Body of pancreas (tissue), 4 donors: Measurements from ENCODE around the gene C22orf39. TPM values are rescaled to one million over a fixed set of nuclear protein-coding genes. Genes with fewer than 3 reads are reported as not detected.

ENCODE experiments used
- ATAC-seq: fragments of 150-250 bp; one replicate; pipeline ENCODE4 v1.9.1; 2016
- DNase-seq, 4 donors: peaks; one replicate each; pipeline ENCODE4 v3.0.0-alpha.2; 2019
- H3K27ac ChIP-seq, 4 donors: fragments of 200-600 bp; sonication (generic); 1 replicate in 3 of 4; 2 replicates in 1 of 4; pipeline versions ENCODE4 v1.5.1 to v1.6.1; 2016 to 2019; ENCODE audit warnings: mild to moderate bottlenecking in 1 of 4, mixed read lengths in 1 of 4, moderate library complexity in 1 of 4
- H3K27me3 ChIP-seq, 2 donors: fragments of 200-600 bp; sonication (generic); one replicate each; pipeline ENCODE4 v1.6.0; 2016; ENCODE audit warnings: mild to moderate bottlenecking in 1 of 2
- H3K36me3 ChIP-seq, 2 donors: fragments of 200-600 bp; sonication (generic); replicated peaks in 1 of 2; 2 replicates each; pipeline ENCODE4 v1.5.1; 2016; ENCODE audit warnings: low read depth in 2 of 2; ENCODE audit not compliant: insufficient read depth in 1 of 2
- H3K4me1 ChIP-seq: fragments of 200-600 bp; sonication (generic); one replicate; pipeline ENCODE4 v1.6.0; 2016
- H3K4me3 ChIP-seq, 2 donors: fragments of 200-600 bp; sonication (generic); 1 replicate in 1 of 2; 2 replicates in 1 of 2; pipeline ENCODE4 v1.5.1; 2016 to 2019
- H3K9me3 ChIP-seq, 3 donors: fragments of 200-600 bp; sonication (generic); 1 replicate in 2 of 3; 2 replicates in 1 of 3; pipeline ENCODE4 v1.5.1; 2016
- POLR2A ChIP-seq, 3 donors: fragments of 450-650 bp; IDR thresholded peaks; one replicate each; pipeline ENCODE4 v1.6.1; 2016; ENCODE audit warnings: antibody characterized with exemption in 3 of 3, mild to moderate bottlenecking in 2 of 3
- WGBS, 2 donors: methylation state at CpG; one replicate each; pipeline ENCODE4 v1.1.5; 2017; 5-methylcytosine and 5-hydroxymethylcytosine counted together
- intact Hi-C: fragments of 100-400 bp; cut with DNase I; formaldehyde crosslinking; loops from one replicate; pipeline ENCODE4 v1.15.1; 2023
- total RNA-seq, 2 donors: library from RNA; depleted of rRNA; stranded (reverse); fragments of >200 nt; gene quantifications; one replicate each; pipeline ENCODE4 v1.1.0, GENCODE V29; 2016
- TF ChIP-seq, protein P1 (sequence below), 7 experiments: fragments of 450-650 bp in 4 of 7; fragments of 200-600 bp in 3 of 7; sonication (generic) in 3 of 7; IDR thresholded peaks; one replicate each; pipeline ENCODE4 v1.5.1; 2016 to 2019; ENCODE audit warnings: antibody characterized with exemption in 7 of 7

The C22orf39 gene
- total RNA-seq, 2 donors from 2014 or later, result 36.1 to 49.8 TPM

DNA sequence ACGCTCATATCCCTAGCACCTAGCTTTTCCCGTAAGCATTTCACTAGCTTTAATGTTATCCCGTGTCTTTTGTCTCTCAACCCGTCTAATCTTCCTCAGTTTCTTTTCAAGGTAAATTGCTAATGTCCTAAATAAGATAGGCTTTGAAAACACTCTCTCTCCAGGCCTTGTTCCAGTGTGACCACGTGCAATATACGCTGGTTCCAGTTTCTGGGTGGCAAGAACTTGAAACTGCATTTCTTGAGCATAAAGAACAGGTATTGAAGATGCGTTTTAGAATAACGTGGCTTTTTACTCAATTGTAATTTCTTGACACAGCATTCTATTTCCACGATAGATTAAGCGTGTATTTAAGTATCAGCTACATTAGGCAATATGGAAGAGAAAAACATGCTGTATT is 33.3 kb upstream of the C22orf39 start:
- intact Hi-C loops, result no loop called here
- TF ChIP-seq, protein P1, sequence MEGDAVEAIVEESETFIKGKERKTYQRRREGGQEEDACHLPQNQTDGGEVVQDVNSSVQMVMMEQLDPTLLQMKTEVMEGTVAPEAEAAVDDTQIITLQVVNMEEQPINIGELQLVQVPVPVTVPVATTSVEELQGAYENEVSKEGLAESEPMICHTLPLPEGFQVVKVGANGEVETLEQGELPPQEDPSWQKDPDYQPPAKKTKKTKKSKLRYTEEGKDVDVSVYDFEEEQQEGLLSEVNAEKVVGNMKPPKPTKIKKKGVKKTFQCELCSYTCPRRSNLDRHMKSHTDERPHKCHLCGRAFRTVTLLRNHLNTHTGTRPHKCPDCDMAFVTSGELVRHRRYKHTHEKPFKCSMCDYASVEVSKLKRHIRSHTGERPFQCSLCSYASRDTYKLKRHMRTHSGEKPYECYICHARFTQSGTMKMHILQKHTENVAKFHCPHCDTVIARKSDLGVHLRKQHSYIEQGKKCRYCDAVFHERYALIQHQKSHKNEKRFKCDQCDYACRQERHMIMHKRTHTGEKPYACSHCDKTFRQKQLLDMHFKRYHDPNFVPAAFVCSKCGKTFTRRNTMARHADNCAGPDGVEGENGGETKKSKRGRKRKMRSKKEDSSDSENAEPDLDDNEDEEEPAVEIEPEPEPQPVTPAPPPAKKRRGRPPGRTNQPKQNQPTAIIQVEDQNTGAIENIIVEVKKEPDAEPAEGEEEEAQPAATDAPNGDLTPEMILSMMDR (IDR thresholded peaks at IDR 0.05), result no peak
- no peak for TF ChIP-seq POLR2A (IDR thresholded peaks at IDR 0.05)
- Histone ChIP-seq H3K27ac (no peak overlapping the region), H3K4me3 (no peak overlapping the region), H3K36me3 (no peaks in the 10 kb centered on the region), H3K27me3 (no peaks in the 10 kb centered on the region), H3K9me3 (no peaks in the 10 kb centered on the region), H3K4me1 (peaks cover 18% of the 10 kb centered on the region)
- DNase-seq (no peak), ATAC-seq (no peak)
- 44 to 58% methylated on average over 10 of the region's 10 CpGs for WGBS, 2 donors

DNA sequence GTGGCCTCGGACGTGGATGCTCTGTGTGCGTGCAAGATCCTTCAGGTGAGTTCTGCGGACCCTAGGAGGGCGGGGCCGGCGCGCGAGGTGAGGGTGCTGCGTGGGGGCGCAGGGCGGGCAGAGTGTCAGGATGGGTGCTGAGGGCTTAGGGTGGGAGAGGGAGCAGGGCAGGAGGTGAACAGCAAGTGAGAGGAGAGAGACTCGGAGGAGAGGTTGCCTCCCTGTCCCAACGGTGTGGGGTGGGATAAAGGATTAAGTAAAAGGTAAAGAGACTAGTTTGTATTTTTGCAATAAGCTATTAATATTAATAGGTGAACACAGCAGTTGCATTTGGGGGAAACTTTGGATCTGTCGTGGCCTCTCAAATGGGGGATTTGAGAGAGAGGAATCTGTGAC is 32.7 kb upstream of the C22orf39 start:
- ATAC-seq (no peak), DNase-seq (no peak)
- Histone ChIP-seq H3K9me3 (no peaks in the 10 kb centered on the region), H3K27me3 (no peaks in the 10 kb centered on the region), H3K4me3 (peak overlapping the region in 1 of 2 donors; percentile 8), H3K27ac (no peak overlapping the region), H3K36me3 (no peaks in the 10 kb centered on the region), H3K4me1 (peaks cover 18% of the 10 kb centered on the region)
- intact Hi-C loops, result no loop called here
- TF ChIP-seq, protein P1 (IDR thresholded peaks at IDR 0.05), result no peak
- no peak for TF ChIP-seq POLR2A (IDR thresholded peaks at IDR 0.05)
- WGBS, 2 donors, result 0 to 2% methylated on average over 15 of the region's 15 CpGs

DNA sequence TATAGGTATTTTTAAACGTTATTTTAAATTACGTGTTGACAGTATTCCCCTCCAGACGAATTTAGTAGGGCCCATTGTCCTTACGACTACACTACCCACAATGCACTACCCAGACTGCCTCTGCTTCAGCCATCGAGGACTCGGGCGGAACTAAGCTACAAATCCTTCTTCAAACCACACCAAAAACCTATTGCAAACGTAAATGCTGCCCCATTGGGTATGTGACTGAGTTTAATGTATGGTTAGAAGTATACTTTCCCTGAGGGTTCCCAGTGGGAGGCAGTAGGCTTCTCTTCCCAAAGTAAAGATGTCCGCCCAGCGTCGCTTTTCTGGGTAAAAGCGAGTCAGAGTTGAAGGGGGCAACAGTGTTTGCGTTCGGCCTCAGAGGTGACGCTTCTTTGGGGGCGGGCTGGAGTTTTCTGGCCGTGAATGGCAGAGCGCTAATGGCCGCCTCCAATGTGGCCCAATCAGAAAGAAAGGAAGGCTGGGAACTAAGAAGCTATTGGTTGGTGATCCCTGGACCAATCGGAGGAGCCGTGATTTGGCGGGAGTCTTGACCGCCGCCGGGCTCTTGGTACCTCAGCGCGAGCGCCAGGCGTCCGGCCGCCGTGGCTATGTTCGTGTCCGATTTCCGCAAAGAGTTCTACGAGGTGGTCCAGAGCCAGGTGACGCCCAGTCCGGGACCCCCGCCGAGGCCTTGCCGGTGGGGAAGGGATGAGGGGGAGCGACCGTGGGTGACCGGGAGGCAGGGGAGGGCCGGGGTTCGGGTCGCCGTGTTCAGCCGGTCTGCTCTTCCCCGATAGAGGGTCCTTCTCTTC is 32.1 kb upstream of the C22orf39 start, which contains the start of gene CDC45:
CDC45 (plus strand) TSS at position 566 of the 818 bp plus-strand sequence; CDS start at position 615, 49 bp downstream.
- peak within 1 kb of the TSS; percentile 90 to 92 for H3K4me3 ChIP-seq
- ATAC-seq (peak; percentile 94), DNase-seq (peak; percentile 96 to 98 (median 97))
- peaks cover 18% of the 10 kb centered on the region for H3K4me1 ChIP-seq
- H3K27me3 ChIP-seq, result no peaks in the 10 kb centered on the region
- H3K27ac ChIP-seq, result peak within 1 kb of the TSS; percentile 91 to 99 (median 98)
- no peaks in the 10 kb centered on the region for H3K9me3 ChIP-seq
- TF ChIP-seq POLR2A (IDR thresholded peaks at IDR 0.05), result no peak
- TF ChIP-seq, protein P1 (IDR thresholded peaks at IDR 0.05), result peak in 1 of 7 experiments; percentile 8
- 0% methylated on average over 19 to 50 of the region's 50 CpGs for WGBS, 2 donors
- intact Hi-C loops, result no loop called here
- H3K36me3 ChIP-seq, result peaks cover 0 to 1% of the 10 kb centered on the region in 2 donors

DNA sequence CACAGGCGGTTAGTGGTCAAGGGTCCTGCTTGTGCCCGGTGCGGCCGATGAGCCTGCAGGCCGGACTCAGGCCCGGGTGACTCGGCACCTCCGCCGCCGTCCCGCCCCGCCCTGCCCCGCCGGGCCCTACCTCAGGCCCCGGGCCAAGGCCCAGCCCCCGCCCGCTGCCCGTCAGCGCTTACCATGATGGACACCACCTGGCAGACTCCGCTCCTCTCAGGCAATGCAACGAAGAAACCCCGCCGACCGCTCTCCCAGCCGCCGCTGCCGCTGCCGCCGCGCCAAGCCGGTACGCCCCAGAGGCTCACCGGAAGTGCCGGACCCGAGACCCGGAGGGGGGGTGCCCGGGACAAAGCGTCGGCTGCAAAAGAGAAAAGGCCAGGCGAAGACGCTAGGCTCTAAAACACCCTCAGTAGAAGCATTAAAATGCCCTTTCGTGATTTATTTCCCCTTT is 31.4 kb upstream of the C22orf39 start, which contains the start of gene UFD1:
UFD1 (minus strand) TSS at position 293 of the 454 bp plus-strand sequence; CDS start at position 185, 108 bp downstream.
- Histone ChIP-seq H3K4me1 (peaks cover 18% of the 10 kb centered on the region), H3K9me3 (no peaks in the 10 kb centered on the region), H3K36me3 (peaks cover 0 to 1% of the 10 kb centered on the region in 2 donors), H3K4me3 (peak within 1 kb of the TSS; percentile 90 to 92), H3K27ac (peak within 1 kb of the TSS; percentile 91 to 99 (median 98)), H3K27me3 (no peaks in the 10 kb centered on the region)
- intact Hi-C loops, result no loop called here
- TF ChIP-seq, protein P1 (IDR thresholded peaks at IDR 0.05), result peak in 2 of 7 experiments; percentile 8 to 18
- peak in 2 of 3 donors; percentile 50 to 63 for TF ChIP-seq POLR2A (IDR thresholded peaks at IDR 0.05)
- 0 to 1% methylated on average over 3 to 27 of the region's 42 CpGs for WGBS, 2 donors
- peak; percentile 80 for ATAC-seq
- peak; percentile 86 to 92 (median 88) for DNase-seq
